Aorta (tissue), 5 donors: ENCODE results near the gene C2orf72. TPM values are rescaled to one million over a fixed set of nuclear protein-coding genes. Genes with fewer than 3 reads are reported as not detected.

Experiments
- ATAC-seq: fragments of 200-7000 bp; cut with Tn5 transposase; one replicate; pipeline ENCODE4 v1.9.1; 2022; ENCODE audit warnings: moderate library complexity; ENCODE audit not compliant: low FRiP score
- DNase-seq, 2 donors: peaks; one replicate each; pipeline ENCODE4 v3.0.0-alpha.2; 2020
- H3K27ac ChIP-seq, 2 donors: one replicate each; pipeline ENCODE4 v1.5.1; 2013; ENCODE audit warnings: low read length in 2 of 2, mild to moderate bottlenecking in 2 of 2, moderate library complexity in 2 of 2, control low read depth in 1 of 2, inconsistent platforms in 1 of 2, low read depth in 1 of 2
- H3K27me3 ChIP-seq, 2 donors: one replicate each; pipeline ENCODE4 v1.6.1; 2013; ENCODE audit warnings: control low read depth in 1 of 2, low read length in 1 of 2, mild to moderate bottlenecking in 1 of 2, moderate library complexity in 1 of 2; ENCODE audit not compliant: insufficient read depth in 2 of 2, control insufficient read depth in 1 of 2
- H3K36me3 ChIP-seq, 2 donors: one replicate each; pipeline ENCODE4 v1.6.1; 2013; ENCODE audit warnings: control low read depth in 1 of 2, low read length in 1 of 2, mild to moderate bottlenecking in 1 of 2; ENCODE audit not compliant: insufficient read depth in 2 of 2, control insufficient read depth in 1 of 2
- H3K4me1 ChIP-seq, 2 donors: one replicate each; pipeline ENCODE4 v1.6.1; 2013; ENCODE audit warnings: low read length in 2 of 2, control low read depth in 1 of 2, mild to moderate bottlenecking in 1 of 2, moderate library complexity in 1 of 2; ENCODE audit not compliant: insufficient read depth in 2 of 2, control insufficient read depth in 1 of 2
- H3K4me3 ChIP-seq, 2 donors: one replicate each; pipeline ENCODE4 v1.5.1; 2013; ENCODE audit warnings: low read length in 2 of 2, control low read depth in 1 of 2, mild to moderate bottlenecking in 1 of 2
- H3K9me3 ChIP-seq: one replicate; pipeline ENCODE4 v1.6.1; 2013; ENCODE audit warnings: mild to moderate bottlenecking, low read length; ENCODE audit not compliant: control insufficient read depth
- WGBS, 2 donors: extraction: QIAGEN DNeasy Blood & Tissue Kit; methylation state at CpG; one replicate each; pipeline ENCODE4 v1.1.7; 2013; 5-methylcytosine and 5-hydroxymethylcytosine counted together
- intact Hi-C, 2 donors: fragments of 100-400 bp; cut with DNase I; formaldehyde crosslinking; loops; one replicate each; pipeline versions ENCODE4 v1.14.2 to v1.15.0; 2022
- polyA plus RNA-seq, 2 donors: library from polyadenylated mRNA; stranded (reverse); fragments of 200-250 nt; gene quantifications; one replicate each; pipeline ENCODE4 v1.2.3, GENCODE V29; 2013
- total RNA-seq, 2 donors: library from RNA; stranded (reverse); fragmentation: NEBNext Ultra II Directional; extraction: Animal tissue kit (Norgen Biotek cat#: 25700); gene quantifications; one replicate each; pipeline ENCODE4 v1.2.1, GENCODE V29; 2021
- donor health status: healthy with polysubstance abuse.
- donor health status: Bipolar disorder and iron deficiency.
- donor health status: DM: no; HTN: no; CAD: no.
- donor health status: DM: no; HTN: no; CAD: no.
- donor health status: DM: yes; HTN: yes; CAD: no.

The C2orf72 gene
- total and polyA plus RNA-seq, 4 donors, result 0.13 to 2.4 (median 0.15) TPM; not detected in 1

DNA sequence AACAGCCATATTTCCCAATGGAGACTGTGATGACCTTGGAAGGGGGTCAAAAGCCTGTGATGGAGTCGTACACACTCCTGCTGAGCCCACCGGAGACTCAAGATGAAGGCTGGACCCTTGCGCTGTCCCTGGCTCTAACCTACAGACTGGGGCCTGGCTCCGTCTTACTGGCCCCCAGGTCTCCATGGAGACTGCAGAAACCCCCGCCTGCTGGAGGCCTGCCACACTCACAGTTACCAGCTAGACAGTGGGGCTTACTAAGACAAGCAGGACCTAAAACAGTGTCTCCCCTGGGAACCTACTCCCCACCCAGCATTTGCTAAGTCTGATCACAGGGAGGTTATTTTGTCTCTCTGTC is 9.6 kb downstream of the C2orf72 start:
- 86 to 89% methylated on average over 5 of the region's 5 CpGs for WGBS, 2 donors
- H3K9me3 ChIP-seq, result no peaks in the 10 kb centered on the region
- intact Hi-C loops, result no loop called here
- H3K4me3 ChIP-seq, result no peak overlapping the region
- H3K4me1 ChIP-seq, result no peaks in the 10 kb centered on the region
- no peak overlapping the region for H3K27ac ChIP-seq
- no peaks in the 10 kb centered on the region for H3K27me3 ChIP-seq
- DNase-seq (no peak), ATAC-seq (no peak)
- H3K36me3 ChIP-seq, result no peaks in the 10 kb centered on the region

DNA sequence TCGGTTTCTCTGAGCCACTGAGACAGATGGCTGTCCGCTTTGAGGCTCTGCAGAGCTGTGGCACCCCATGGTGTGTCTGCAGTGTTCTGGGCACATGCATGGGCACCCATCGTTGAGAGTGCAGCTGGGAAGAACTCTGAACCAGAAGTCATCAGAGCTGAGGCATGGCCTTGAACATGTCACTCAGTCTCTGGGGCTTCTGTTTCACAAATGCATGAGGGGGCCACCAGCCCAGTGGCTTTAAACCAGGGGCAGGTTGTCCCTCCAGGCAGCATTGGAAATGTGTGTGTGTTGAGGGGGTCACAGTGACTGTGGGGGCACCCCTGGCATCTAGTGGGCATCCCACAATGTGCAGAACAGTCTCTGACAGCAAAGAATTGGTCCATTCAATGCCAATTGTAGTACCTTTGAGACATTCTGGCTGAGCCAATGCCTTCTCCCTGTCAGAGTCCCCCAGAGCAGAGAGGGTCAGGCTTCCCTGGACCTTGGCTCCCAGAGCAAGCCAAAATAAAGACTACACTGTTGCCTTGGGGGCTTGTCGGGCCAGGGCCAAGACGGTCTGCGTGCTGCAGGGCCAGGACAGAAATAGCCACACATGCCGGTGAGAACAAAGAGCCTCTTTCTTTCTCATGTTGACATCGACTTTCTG is 10.1 kb downstream of the C2orf72 start:
- peak; percentile 58 for ATAC-seq
- intact Hi-C loops, result no loop called here
- 34 to 38% methylated on average over 8 of the region's 8 CpGs for WGBS, 2 donors

DNA sequence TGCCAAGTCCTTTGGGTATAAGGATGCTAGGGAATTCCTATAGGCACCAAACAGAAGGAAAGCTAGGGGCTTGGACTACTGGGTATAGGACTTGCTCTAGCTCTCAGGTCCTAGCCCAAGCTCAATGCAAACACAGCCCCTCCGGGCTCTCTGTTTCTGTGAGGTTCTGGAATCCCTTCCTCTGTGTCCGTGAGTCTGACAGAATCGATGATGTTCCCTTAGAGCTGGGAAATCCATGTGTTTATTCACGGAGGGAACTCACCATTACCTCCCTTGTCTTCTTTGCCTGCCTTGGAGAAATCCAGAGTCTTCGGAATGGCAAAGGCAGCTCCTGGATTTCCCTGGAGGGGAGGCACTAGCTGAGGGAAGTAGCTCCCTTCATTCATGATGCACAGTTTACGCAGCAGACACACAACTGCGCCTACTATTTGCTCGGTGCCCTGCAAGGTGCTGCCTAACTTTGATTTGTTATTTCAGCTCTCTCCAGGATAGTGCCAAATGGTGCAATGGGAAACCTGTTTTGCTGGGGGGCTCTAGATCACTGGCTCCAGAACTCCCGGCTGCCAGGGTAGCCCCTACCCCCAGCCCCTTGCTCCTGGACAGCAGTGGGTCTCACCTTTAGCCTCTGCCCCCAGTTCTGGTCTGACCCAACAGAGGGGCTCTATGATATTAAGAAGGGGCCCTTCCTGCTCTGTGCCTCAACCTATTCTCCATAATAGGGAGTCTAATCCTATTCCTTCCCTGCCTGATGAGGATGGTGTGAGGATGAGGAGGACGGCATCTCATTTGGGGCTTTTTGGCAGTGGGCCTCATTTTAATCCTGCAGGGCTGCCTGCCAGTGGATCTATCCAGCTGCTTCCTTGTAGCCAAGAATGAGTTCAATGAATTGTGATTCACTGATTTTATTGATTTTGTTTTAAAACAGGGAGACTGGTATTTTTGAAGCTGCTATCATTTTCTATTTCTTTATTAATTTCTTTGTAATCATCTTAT is 10.9 kb downstream of the C2orf72 start:
- H3K27ac ChIP-seq, result no peak overlapping the region

More for the DNA sequence above, 10.1 kb downstream of the C2orf72 start:
- no peak overlapping the region for H3K27ac ChIP-seq
- no peaks in the 10 kb centered on the region for H3K36me3 ChIP-seq
- no peaks in the 10 kb centered on the region for H3K4me1 ChIP-seq
- no peak overlapping the region for H3K4me3 ChIP-seq
- no peaks in the 10 kb centered on the region for H3K27me3 ChIP-seq
- no peak for DNase-seq
- no peaks in the 10 kb centered on the region for H3K9me3 ChIP-seq

DNA sequence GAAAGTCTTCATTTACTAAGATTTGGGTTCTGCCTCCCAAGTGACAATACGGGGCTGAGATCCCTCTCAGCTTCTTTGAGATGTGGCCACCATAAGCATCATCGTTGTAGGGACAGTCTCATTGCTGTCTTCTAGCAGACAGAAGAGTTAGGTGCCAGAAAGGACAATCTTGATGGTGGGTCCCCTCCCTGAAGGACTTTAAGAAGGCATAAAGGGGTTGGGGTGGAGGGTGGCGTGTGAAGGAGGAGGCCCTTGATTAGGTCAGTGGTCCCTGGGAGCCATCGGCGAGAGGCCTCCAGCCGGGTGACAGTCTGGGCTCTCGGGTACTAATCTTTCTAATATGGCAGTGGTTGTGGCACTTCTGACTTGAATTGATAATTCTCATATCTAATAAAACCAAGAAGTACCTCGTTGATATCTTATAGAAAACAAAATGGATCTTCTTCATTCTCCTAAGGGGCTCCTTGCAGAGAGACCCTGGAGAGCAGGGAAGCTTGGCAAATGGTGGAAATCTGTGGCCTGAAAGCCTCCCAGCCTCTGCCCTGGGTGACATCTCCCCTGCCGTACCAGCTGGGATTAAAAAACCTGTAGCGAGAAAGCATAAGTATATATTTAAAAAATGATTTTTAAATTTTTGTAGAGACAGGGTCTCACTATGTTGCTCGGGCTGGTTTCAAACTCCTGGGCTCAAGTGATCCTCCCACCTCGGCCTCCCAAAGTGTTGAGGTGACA is 12.1 kb downstream of the C2orf72 start:
- DNase-seq (no peak), ATAC-seq (no peak)
- no peaks in the 10 kb centered on the region for H3K36me3 ChIP-seq
- H3K4me3 ChIP-seq, result no peak overlapping the region
- intact Hi-C loops, result loop anchor here (10.0 kb wide), 1 partner anchor 225 kb away; no protein-coding TSS in a partner anchor
- no peaks in the 10 kb centered on the region for H3K4me1 ChIP-seq
- H3K27me3 ChIP-seq, result no peaks in the 10 kb centered on the region
- 87 to 88% methylated on average over 12 of the region's 12 CpGs for WGBS, 2 donors
- no peaks in the 10 kb centered on the region for H3K9me3 ChIP-seq
- no peak overlapping the region for H3K27ac ChIP-seq

More for the DNA sequence above, 10.9 kb downstream of the C2orf72 start:
- Histone ChIP-seq H3K4me1 (no peaks in the 10 kb centered on the region), H3K9me3 (no peaks in the 10 kb centered on the region), H3K36me3 (no peaks in the 10 kb centered on the region), H3K27me3 (no peaks in the 10 kb centered on the region), H3K4me3 (no peak overlapping the region)
- WGBS, 2 donors, result 58 to 68% methylated on average over 10 of the region's 10 CpGs
- ATAC-seq (no peak), DNase-seq (no peak)
- intact Hi-C loops, result no loop called here

DNA sequence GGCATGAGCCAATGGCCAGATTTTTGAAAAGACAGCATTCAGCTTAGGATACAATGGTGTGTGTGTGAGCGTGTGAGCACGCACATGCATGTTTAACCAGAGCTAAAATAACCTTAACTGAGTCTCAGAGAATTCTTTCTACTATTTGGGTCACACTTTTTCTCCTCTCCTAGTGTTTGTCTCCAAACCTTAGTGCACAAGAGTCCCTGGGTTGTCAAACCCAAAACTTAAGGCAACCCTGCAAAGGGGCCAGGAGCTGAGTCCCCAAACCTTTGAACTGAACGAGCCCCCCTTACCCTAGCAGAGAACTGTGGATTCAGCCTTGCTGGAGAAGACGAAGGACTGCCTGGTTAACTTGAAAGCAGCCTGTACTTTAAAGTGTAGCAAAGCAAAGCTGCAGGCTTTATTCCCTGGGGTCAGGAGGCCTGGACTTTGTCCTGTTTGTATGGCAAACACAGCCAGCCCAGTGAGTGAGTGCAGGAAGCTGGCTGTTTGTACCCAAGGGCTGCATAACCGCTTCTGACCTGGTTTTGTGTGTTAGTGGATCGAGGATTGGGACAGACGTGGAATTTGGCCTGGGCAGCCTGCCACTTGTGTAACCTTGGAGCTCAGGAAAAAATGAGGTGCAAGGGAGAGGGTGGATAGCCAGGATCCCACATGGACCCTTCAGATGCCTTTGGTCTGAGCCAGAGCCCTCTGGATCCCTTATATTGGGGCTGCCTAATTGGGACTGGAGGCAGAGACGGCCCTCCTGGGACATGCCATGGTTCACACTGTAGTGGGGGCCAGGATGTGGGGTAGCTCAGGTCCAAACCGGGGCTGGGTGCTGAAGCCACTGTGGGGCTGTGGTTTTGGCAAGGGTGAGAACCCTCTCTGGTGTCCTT is 12.9 kb downstream of the C2orf72 start:
- Histone ChIP-seq H3K36me3 (no peaks in the 10 kb centered on the region), H3K27ac (no peak overlapping the region), H3K4me3 (no peak overlapping the region), H3K4me1 (no peaks in the 10 kb centered on the region), H3K27me3 (no peaks in the 10 kb centered on the region), H3K9me3 (no peaks in the 10 kb centered on the region)
- DNase-seq (no peak), ATAC-seq (no peak)
- WGBS, 2 donors, result 36 to 45% methylated on average over 9 of the region's 9 CpGs
- intact Hi-C loops, result loop anchor here (10.0 kb wide), 1 partner anchor 225 kb away; no protein-coding TSS in a partner anchor

DNA sequence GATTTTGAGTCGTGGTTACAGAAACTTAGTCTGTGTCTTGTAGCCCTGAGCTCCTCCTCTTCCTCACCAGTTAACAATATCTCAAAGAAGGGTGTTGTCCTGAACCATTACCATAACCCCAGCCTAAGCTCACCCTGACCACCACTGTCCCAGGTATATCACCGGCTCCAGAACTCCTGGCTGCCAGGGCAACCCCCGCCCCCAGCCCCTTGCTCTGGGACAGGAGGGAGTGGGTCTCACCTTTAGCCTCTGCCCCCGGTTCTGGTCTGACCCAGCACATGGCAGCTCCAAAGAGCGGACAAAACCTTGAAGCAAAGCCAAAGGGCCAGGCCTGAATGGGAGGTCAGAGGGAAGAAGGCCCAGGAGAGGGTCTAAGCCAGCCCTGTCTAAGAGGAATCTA is 13.8 kb downstream of the C2orf72 start:
- no peaks in the 10 kb centered on the region for H3K27me3 ChIP-seq
- H3K4me3 ChIP-seq, result no peak overlapping the region
- DNase-seq (no peak), ATAC-seq (no peak)
- WGBS, 2 donors, result 88 to 89% methylated on average over 5 of the region's 5 CpGs
- intact Hi-C loops, result loop anchor here (10.0 kb wide), 1 partner anchor 226 kb away; no protein-coding TSS in a partner anchor
- H3K9me3 ChIP-seq, result no peaks in the 10 kb centered on the region
- H3K4me1 ChIP-seq, result no peaks in the 10 kb centered on the region
- no peak overlapping the region for H3K27ac ChIP-seq
- no peaks in the 10 kb centered on the region for H3K36me3 ChIP-seq

DNA sequence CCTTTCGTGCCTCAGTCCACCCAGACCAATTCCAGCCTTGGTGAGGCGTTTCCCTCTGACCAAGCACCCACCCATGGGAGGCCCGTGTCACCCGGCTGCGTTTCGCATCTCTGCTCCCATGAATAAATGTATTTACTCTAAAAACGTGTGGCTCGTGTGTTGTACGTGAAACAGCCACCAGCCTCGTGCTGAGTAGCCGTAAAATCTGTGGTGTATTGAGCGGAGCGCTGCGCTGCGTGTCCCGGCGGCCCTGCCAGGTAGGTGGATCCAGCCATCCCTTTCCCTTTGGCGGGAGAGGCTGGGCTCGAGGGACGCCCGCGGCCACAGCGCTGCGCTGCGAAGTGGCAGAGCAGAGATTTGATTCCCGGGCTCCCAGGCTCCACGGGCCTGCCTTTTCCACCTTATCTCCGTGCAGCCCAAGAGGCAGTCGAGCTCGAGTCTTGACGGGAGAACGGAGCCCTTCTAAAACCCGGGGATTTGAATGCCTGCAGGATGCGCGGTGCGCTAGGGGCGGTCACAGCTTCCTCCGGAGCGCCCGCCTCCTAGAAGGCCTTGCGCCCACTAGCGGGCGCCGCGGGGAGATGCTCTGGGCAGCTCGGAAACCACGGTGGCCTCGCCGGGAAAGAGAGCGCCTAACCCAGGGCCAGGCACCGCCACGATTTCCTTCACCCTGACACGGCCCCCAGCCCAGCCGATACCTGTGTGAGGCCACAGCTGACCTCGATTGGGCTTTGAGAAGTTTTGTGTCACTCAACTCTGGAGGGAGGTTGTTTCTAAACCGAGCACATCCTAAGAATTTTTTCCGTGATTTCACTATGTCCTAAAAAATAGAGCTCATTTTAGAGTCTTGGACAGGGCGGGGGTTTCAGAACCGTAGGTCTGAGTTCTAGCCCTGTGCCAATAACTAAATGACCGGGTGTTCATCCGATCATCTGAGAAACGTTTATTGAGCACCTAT is 15.4 kb downstream of the C2orf72 start:
- intact Hi-C loops, result loop anchor here (10.0 kb wide), 1 partner anchor 228 kb away; no protein-coding TSS in a partner anchor
- H3K4me3 ChIP-seq, result peak overlapping the region; percentile 29 to 55
- DNase-seq (peak; percentile 87 to 94), ATAC-seq (peak; percentile 90)
- H3K27ac ChIP-seq, result no peak overlapping the region
- peaks cover 0 to 4% of the 10 kb centered on the region in 2 donors for H3K4me1 ChIP-seq
- H3K27me3 ChIP-seq, result no peaks in the 10 kb centered on the region
- H3K36me3 ChIP-seq, result no peaks in the 10 kb centered on the region
- 5 to 6% methylated on average over 59 to 62 of the region's 62 CpGs for WGBS, 2 donors
- no peaks in the 10 kb centered on the region for H3K9me3 ChIP-seq
